ENCODE results near the gene RPTN. TPM values are rescaled to one million over a fixed set of nuclear protein-coding genes. Genes with fewer than 3 reads are reported as not detected.

Gene RPTN
- total RNA-seq, 1 experiment from 2014 or later, result not detected

DNA sequence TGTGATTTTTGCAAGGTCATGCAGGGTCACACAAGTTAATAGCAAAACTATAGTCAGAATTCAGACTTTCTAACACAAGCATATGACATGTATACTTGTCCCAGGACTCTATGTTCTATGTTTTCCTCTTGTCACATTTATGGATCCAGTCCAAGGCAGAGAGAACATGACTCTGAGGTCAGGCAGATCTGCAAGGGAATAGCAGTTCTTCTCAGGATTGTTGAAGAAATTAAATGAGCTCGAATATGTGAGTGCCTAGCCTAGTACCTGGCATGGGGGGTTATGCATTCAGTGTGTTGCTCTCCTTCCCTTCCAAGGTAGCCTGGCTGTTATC, 9.5 kb upstream of the RPTN start:
- Histone ChIP-seq H2BK20ac (ENCODE audit: low read depth, low read length, poor library complexity, severe bottlenecking) (no peak overlapping the region), H3K4me2 (ENCODE audit: insufficient read depth, insufficient read length, low read length) (no peak overlapping the region), H3K9ac (ENCODE audit: extremely low read depth, insufficient read length, low read length) (no peak overlapping the region), H3K56ac (ENCODE audit: insufficient read length, low read depth, low read length) (no peak overlapping the region), H3T11ph (ENCODE audit: low read length) (no peak overlapping the region), H3K23me2 (ENCODE audit: insufficient read length, low read depth, low read length, poor library complexity, severe bottlenecking) (no peaks in the 10 kb centered on the region), H3K14ac (ENCODE audit: insufficient read depth, low read length) (no peak overlapping the region), H3K4me1 (ENCODE audit: insufficient read depth, low read length) (no peaks in the 10 kb centered on the region), H3K27ac (ENCODE audit: insufficient read length, low read depth, low read length) (no peak overlapping the region), H2AFZ (ENCODE audit: low read length) (no peak overlapping the region), H4K8ac (replicated peaks; ENCODE audit: insufficient read length, low read depth, low read length) (no peak overlapping the region), H4K20me1 (ENCODE audit: control insufficient read depth, insufficient read depth, insufficient read length) (no peaks in the 10 kb centered on the region), H2BK15ac (ENCODE audit: low read depth, low read length) (no peak overlapping the region), H3K79me1 (ENCODE audit: insufficient read depth, low read depth, low read length, poor library complexity, severe bottlenecking) (no peaks in the 10 kb centered on the region), H3K79me2 (ENCODE audit: insufficient read depth, low read length) (no peaks in the 10 kb centered on the region), H2BK12ac (ENCODE audit: insufficient read length, low read depth, low read length) (no peak overlapping the region), H3K23ac (ENCODE audit: insufficient read length, low read depth, low read length) (no peak overlapping the region), H3K4ac (ENCODE audit: low read depth, low read length) (no peak overlapping the region), H4K5ac (ENCODE audit: insufficient read length, low read depth, low read length) (no peak overlapping the region), H3K27me3 (ENCODE audit: insufficient read depth, low read length) (no peaks in the 10 kb centered on the region), H2BK120ac (ENCODE audit: low read depth, low read length, poor library complexity, severe bottlenecking) (no peak overlapping the region), H3K18ac (ENCODE audit: insufficient read length, low read depth, low read length) (no peak overlapping the region), H2BK5ac (ENCODE audit: insufficient read length, low read length) (no peak overlapping the region), H4K91ac (ENCODE audit: insufficient read length, low read depth, low read length) (no peak overlapping the region), H3K9me3 (ENCODE audit: control insufficient read depth, low read depth, low read length) (peaks cover 86% of the 10 kb centered on the region), H2AK5ac (ENCODE audit: insufficient read length, low read length) (no peak overlapping the region)
- TF ChIP-seq, protein P1, sequence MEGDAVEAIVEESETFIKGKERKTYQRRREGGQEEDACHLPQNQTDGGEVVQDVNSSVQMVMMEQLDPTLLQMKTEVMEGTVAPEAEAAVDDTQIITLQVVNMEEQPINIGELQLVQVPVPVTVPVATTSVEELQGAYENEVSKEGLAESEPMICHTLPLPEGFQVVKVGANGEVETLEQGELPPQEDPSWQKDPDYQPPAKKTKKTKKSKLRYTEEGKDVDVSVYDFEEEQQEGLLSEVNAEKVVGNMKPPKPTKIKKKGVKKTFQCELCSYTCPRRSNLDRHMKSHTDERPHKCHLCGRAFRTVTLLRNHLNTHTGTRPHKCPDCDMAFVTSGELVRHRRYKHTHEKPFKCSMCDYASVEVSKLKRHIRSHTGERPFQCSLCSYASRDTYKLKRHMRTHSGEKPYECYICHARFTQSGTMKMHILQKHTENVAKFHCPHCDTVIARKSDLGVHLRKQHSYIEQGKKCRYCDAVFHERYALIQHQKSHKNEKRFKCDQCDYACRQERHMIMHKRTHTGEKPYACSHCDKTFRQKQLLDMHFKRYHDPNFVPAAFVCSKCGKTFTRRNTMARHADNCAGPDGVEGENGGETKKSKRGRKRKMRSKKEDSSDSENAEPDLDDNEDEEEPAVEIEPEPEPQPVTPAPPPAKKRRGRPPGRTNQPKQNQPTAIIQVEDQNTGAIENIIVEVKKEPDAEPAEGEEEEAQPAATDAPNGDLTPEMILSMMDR (conservative IDR thresholded peaks at IDR 0.05), result no peak
- WGBS (ENCODE audit: extremely low coverage, insufficient read length, low lambda C conversion rate), result no CpG with 5 or more reads among the region's 1 CpG
- Mint-ChIP-seq H3K4me3 (no peak overlapping the region), H3K9me3 (peaks cover 83 to 94% of the 10 kb centered on the region in 2 experiments), H3K4me1 (no peaks in the 10 kb centered on the region), H3K27ac (no peak overlapping the region), H3K36me3 (ENCODE audit: insufficient read depth in 1 of 3, low read depth in 3 of 3) (peaks cover 0 to 31% (median 3%) of the 10 kb centered on the region in 3 experiments; a peak in 4 of 7 replicates), H3K27me3 (ENCODE audit: low read depth) (no peaks in the 10 kb centered on the region; the same call in 1 of the 2 replicates)
- DNase-seq, result no peak

All from H9 (cell line).